Eye (tissue), 1 donor: Measurements from ENCODE around the gene STK17A.

ENCODE experiments used
- DNase-seq: peaks from one replicate; pipeline ENCODE4 v3.0.0-alpha.2; 2015

Gene STK17A

GRCh38 chr7:43582503-43583423 is at the start of gene STK17A:
STK17A (plus strand) TSS chr7:43583108; CDS start chr7:43583244, 136 bp downstream.
- DNase-seq: peak; percentile 97

- no peak for DNase-seq
These were observed 49.0 kb upstream of the STK17A start for GRCh38 chr7:43533801-43534479.

- peak; percentile 13 for DNase-seq
These were observed 47.9 kb upstream of the STK17A start for GRCh38 chr7:43535031-43535451.

- peak; percentile 58 for DNase-seq
These were observed 46.9 kb upstream of the STK17A start for GRCh38 chr7:43535810-43536585.

GRCh38 chr7:43536773-43537172 is 46.1 kb upstream of the STK17A start:
- no peak for DNase-seq

GRCh38 chr7:43537765-43538403 is 45.0 kb upstream of the STK17A start:
- no peak for DNase-seq

- no peak for DNase-seq
These were observed 44.5 kb upstream of the STK17A start for GRCh38 chr7:43538404-43538771.

- DNase-seq: no peak
These were observed 42.4 kb upstream of the STK17A start for GRCh38 chr7:43540471-43540870.

GRCh38 chr7:43542716-43543115 is 40.2 kb upstream of the STK17A start:
- DNase-seq: no peak

GRCh38 chr7:43546231-43546630 is 36.7 kb upstream of the STK17A start:
- no peak for DNase-seq

GRCh38 chr7:43550427-43550826 is 32.5 kb upstream of the STK17A start:
- no peak for DNase-seq

- no peak for DNase-seq
These were observed 30.8 kb upstream of the STK17A start for GRCh38 chr7:43552122-43552521.

GRCh38 chr7:43553999-43554398 is 28.9 kb upstream of the STK17A start:
- DNase-seq: no peak

- DNase-seq: no peak
These were observed 28.5 kb upstream of the STK17A start for GRCh38 chr7:43554423-43554822.

GRCh38 chr7:43557831-43558495 is 24.9 kb upstream of the STK17A start:
- DNase-seq: no peak

GRCh38 chr7:43559171-43559945 is 23.6 kb upstream of the STK17A start:
- DNase-seq: no peak

- no peak for DNase-seq
These were observed 23.0 kb upstream of the STK17A start for GRCh38 chr7:43559946-43560335.

- DNase-seq: no peak
These were observed 22.1 kb upstream of the STK17A start for GRCh38 chr7:43560742-43561330.

- DNase-seq: no peak
These were observed 20.5 kb upstream of the STK17A start for GRCh38 chr7:43562383-43562782.

- peak; percentile 17 for DNase-seq
These were observed 17.1 kb upstream of the STK17A start for GRCh38 chr7:43565786-43566185.

- DNase-seq: no peak
These were observed 14.4 kb upstream of the STK17A start for GRCh38 chr7:43568529-43568928.
